ENCODE results near the gene COL23A1. TPM values are rescaled to one million over a fixed set of nuclear protein-coding genes. Genes with fewer than 3 reads are reported as not detected.

The COL23A1 gene
- total RNA-seq, 1 donor from 2014 or later: 0.55 TPM

DNA sequence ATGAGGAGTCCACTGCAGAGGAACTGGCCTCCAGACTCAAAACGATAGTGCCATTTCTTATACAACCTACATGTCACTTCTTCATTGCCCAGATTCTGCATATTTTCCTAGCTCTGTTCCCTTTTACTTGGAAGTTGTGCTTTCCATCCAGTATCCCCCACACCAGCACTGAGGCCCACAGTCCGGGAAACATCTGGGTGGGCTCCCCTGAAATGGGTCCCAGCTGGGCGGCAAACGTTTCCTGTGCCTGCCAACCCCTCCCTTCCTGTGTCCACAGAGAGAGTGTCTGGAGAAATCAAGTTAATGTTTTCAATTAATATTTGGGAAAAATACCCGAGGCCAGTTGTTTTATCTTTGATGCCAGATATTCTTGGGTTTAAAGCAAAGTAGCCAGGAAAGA, 111.8 kb downstream of the COL23A1 start:
- peak; percentile 53 for DNase-seq (ENCODE audit: low spot score)

- DNase-seq (ENCODE audit: low spot score): peak; percentile 81
Observed at GRCh38 chr5:178477802-178478201, 112.4 kb downstream of the COL23A1 start.

GRCh38 chr5:178476972-178477754, 113.0 kb downstream of the COL23A1 start:
- peak; percentile 20 for DNase-seq (ENCODE audit: low spot score)

GRCh38 chr5:178476531-178476930, 113.7 kb downstream of the COL23A1 start:
- DNase-seq (ENCODE audit: low spot score): peak; percentile 86

GRCh38 chr5:178475422-178475821, 114.8 kb downstream of the COL23A1 start:
- peak; percentile 24 for DNase-seq (ENCODE audit: low spot score)

DNA sequence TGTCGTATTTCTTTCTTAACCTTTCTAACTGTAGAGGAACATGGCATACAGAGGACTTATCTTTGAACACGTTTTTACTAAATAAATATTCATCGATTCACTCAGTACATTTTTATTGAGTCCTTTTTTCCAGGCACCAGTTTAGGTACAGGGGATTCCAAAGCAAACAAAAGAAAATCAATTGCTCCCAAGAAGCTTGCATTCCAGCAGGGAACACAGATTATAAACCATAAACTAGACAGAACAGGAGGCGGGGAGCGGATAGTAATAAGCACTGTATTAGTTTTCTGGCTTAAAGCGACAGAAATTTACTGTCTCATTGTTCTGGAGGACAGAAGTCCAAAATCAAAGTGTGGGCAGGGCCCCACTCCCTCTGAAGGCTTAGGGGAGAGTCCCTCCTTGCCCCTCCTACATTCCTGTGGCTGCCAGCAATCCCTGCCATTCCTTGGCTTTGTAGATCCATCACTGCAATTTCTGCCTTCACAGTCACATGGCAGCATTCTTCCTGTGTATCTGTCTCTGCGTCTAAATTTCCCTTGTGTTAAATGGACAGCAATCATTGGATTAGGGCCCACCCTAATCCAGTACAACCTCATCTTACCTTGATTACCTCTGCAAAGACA, 115.5 kb downstream of the COL23A1 start:
- DNase-seq (ENCODE audit: low spot score): peak; percentile 22

- no peak for DNase-seq (ENCODE audit: low spot score)
Observed at GRCh38 chr5:178473854-178474253, 116.3 kb downstream of the COL23A1 start.

- DNase-seq (ENCODE audit: low spot score): no peak
Observed at GRCh38 chr5:178472138-178472537, 118.1 kb downstream of the COL23A1 start.

GRCh38 chr5:178471711-178472110, 118.5 kb downstream of the COL23A1 start:
- DNase-seq (ENCODE audit: low spot score): no peak

DNA sequence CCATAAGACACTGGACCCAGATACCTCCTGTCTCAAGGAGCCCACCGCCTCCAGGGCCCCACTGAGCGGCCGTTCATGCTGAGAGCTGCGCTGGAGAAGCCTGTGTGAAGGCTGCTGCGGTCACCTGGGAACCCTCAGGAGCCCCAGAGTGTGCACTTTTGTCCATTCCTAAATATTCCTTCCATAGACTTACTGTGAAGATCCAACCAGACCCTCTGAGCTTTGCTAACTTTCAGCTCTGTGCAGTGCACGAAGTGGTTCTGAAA, 119.5 kb downstream of the COL23A1 start:
- peak; percentile 62 for DNase-seq (ENCODE audit: low spot score)

GRCh38 chr5:178469975-178470759, 120.0 kb downstream of the COL23A1 start:
- DNase-seq (ENCODE audit: low spot score): peak; percentile 82

GRCh38 chr5:178469011-178469974, 120.9 kb downstream of the COL23A1 start:
- peak; percentile 68 for DNase-seq (ENCODE audit: low spot score)

GRCh38 chr5:178468196-178468685, 122.0 kb downstream of the COL23A1 start:
- DNase-seq (ENCODE audit: low spot score): peak; percentile 35

- DNase-seq (ENCODE audit: low spot score): peak; percentile 86
Observed at GRCh38 chr5:178467568-178468195, 122.5 kb downstream of the COL23A1 start.

GRCh38 chr5:178467205-178467567, 123.0 kb downstream of the COL23A1 start:
- DNase-seq (ENCODE audit: low spot score): peak; percentile 85

GRCh38 chr5:178466342-178466741, 123.9 kb downstream of the COL23A1 start:
- DNase-seq (ENCODE audit: low spot score): peak; percentile 39

DNA sequence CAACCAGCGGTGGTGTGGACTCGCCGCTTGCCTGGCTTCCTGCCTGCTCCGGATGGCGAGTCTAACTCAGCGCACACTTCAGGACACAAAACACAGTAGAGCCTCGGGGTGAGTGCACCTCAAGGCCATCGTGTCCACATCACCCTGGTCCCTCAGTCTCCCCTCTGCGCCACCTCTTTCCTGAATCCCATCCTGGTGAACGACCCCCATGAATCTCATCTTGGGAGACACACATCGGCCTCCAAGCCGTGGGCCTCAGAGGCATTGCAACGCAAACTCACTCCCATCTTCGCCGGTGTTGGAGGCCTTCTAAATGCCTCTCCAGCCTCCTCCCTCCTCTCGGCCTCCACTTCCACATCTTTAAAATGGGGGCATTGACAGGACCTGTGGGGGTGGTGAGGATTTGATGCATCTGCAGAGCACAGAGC, 124.3 kb downstream of the COL23A1 start:
- DNase-seq (ENCODE audit: low spot score): peak; percentile 80

- no peak for DNase-seq (ENCODE audit: low spot score)
Observed at GRCh38 chr5:178465228-178465860, 124.8 kb downstream of the COL23A1 start.

DNA sequence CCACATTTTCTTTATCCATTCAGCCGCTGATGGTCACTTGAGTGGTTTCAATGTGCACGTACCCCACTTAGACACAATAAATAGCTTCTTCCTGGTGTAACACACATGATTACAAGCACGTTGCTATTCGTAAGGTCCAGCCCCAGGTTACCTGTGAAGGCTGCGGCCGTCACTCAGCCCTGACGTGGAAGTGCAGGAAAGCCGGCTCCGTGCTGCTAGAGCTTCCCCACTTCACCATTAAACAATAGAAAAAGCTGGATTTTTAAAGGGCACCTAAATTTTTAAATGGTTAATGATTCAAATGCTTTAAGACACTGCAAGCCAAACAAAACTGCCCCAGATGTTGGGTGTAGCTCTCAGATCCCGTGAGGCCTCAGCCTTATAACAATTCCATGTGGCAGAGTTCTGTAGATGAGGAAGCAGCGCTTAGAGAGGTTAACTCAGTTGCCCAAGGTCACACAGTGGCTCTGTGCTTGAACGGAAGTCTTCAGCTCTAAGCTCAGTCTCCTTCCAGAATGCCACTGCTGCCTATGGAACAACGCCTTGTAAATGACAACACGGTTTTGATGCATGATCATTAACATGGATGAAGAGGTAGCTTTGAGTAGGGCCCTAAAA, 125.7 kb downstream of the COL23A1 start:
- peak; percentile 51 for DNase-seq (ENCODE audit: low spot score)
